HL-60/S4 treated with retinoic acid at 250 ng/mL for 4 days and 3 days (cell line): Measurements from ENCODE around the gene RBM12.

ENCODE experiments used
- in situ Hi-C: fragments of 300-500 bp; cut with MboI; formaldehyde crosslinking; loops from 2 replicates; pipeline ENCODE4 v1.7.0; 2022; ENCODE audit warnings: low sequenced_read_pairs

The RBM12 gene

GRCh38 chr20:35621560-35621946, 43.1 kb downstream of the RBM12 start:
- in situ Hi-C loops: no loop called here

- in situ Hi-C loops: no loop called here
Observed at GRCh38 chr20:35620818-35621559, 43.7 kb downstream of the RBM12 start.

GRCh38 chr20:35619196-35620095, 45.3 kb downstream of the RBM12 start:
- in situ Hi-C loops: no loop called here

GRCh38 chr20:35618263-35619131, 46.2 kb downstream of the RBM12 start:
- in situ Hi-C loops: no loop called here

GRCh38 chr20:35617397-35618262, 47.1 kb downstream of the RBM12 start:
- in situ Hi-C loops: no loop called here

- in situ Hi-C loops: no loop called here
Observed at GRCh38 chr20:35616465-35617396, 48.0 kb downstream of the RBM12 start.

- in situ Hi-C loops: no loop called here
Observed at GRCh38 chr20:35615667-35616464, 48.8 kb downstream of the RBM12 start, which contains the start of gene SPAG4. SPAG4 (plus strand) TSS chr20:35615829; CDS start chr20:35616004, 175 bp downstream.

- in situ Hi-C loops: no loop called here
Observed at GRCh38 chr20:35611482-35611881, 53.2 kb downstream of the RBM12 start.

- in situ Hi-C loops: no loop called here
Observed at GRCh38 chr20:35610833-35611427, 53.8 kb downstream of the RBM12 start.

- in situ Hi-C loops: no loop called here
Observed at GRCh38 chr20:35607003-35607735, 57.5 kb downstream of the RBM12 start.

- in situ Hi-C loops: no loop called here
Observed at GRCh38 chr20:35606127-35606526, 58.6 kb downstream of the RBM12 start.

- in situ Hi-C loops: no loop called here
Observed at GRCh38 chr20:35604449-35604747, 60.3 kb downstream of the RBM12 start.

GRCh38 chr20:35603695-35604448, 60.8 kb downstream of the RBM12 start:
- in situ Hi-C loops: no loop called here

GRCh38 chr20:35602851-35603495, 61.7 kb downstream of the RBM12 start:
- in situ Hi-C loops: no loop called here

GRCh38 chr20:35601990-35602389, 62.7 kb downstream of the RBM12 start:
- in situ Hi-C loops: no loop called here
